Skeletal muscle cell (primary cell): ENCODE data around the gene RITA1.
A peak's percentile ranks its signal among the peaks of the same experiment; 100 is the strongest.

Experiments used
- DNase-seq: peaks from one replicate; pipeline ENCODE4 v3.0.0-alpha.2; 2010; ENCODE audit warnings: low read depth
- H3K4me3 ChIP-seq: 2 replicates; pipeline ENCODE4 v1.5.1; 2011; ENCODE audit warnings: low read depth, mild to moderate bottlenecking, control low read depth, low read length, moderate library complexity

RITA1 gene

DNA sequence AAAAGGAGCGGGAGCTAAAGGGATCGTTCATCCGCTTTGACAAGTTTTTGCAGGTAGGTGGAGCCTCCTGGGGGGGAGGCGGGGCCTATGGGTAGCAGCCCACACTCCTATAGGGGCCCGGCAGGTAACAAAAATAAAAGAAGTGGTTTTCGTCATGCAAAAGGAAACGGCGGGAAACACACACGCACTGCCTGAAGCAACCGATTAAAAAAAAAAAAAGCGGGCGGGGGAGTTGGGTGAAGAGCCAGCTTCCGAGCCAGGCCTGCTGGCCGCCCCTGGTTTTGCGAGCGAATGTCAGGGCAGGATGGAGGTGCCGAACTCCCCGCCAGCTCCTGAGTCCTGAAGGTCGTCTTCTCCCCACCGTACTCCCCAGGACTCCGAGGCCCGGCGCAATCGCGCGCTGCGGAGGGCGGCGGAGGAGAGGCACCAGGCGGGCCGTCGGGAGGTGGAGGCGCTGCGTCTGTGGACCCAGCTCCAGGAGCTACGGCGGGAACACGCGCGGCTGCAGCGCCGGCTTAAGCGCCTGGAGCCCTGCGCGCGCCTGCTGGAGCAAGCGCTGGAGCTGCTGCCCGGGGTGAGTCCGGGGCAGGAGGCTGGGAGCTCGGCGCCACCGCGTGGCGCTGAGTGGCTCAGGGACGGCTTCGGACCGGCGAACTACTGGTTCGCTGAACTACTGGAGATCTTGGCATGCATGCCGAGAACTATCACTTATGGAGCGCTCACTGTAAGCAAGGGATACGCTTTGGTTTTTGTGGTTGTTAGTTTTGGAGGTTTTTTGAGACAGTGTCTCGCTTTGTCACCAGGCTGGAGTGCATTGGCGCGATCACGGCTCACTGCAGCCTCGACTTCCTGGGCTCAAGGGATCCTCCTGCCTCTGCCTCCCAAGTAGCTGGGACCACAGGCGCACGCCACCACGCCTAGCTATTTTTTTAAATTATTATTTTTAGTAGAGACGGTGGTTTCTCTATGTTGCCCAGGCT, 32.4 kb upstream of the RITA1 start:
- peak overlapping the region; percentile 39 for H3K4me3 ChIP-seq
- DNase-seq, result no peak

DNA sequence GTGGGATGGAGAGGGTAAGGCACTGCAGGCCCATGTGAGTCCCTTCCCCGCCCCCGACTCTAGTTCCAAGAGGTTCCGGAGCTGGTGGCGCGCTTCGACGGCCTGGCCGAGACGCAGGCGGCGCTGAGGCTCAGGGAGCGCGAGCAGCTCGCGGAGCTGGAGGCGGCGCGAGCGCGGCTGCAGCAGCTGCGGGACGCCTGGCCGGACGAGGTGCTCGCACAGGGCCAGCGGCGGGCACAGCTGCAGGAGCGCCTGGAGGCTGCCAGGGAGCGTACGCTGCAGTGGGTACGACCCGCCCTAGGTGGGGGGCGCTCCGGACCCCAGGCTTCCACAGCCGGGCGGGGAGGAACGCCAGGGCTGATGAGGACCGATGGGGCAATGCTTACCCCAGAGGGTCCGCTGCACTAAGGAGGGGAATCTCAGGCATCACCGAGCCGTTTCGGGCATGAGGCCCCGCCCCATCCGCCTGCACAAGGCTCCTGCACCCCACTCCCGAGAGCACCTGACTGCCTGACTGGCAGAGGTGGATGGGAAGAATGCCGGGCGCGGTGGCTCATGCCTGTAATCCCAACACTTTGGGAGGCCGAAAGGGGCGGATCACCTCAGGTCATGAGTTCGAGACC, 31.1 kb upstream of the RITA1 start:
- peak overlapping the region; percentile 25 for H3K4me3 ChIP-seq
- DNase-seq, result no peak

DNA sequence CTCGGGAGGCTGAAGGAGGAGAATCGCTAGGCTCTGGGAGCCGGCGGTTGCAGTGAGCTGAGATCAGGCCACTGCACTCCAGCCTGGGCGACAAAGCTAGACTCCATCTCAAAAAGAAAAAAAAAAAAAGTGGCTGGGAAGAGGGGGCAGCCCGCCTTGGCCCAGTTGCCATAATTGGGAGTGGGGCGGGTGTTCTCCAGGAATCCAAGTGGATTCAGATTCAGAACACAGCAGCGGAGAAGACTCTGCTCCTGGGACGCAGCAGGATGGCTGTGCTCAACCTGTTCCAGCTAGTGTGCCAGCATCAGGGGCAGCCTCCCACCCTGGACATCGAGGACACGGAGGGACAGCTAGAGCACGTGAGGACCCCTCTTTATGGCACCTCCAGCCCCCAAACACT, 30.5 kb upstream of the RITA1 start:
- H3K4me3 ChIP-seq, result no peak overlapping the region

DNA sequence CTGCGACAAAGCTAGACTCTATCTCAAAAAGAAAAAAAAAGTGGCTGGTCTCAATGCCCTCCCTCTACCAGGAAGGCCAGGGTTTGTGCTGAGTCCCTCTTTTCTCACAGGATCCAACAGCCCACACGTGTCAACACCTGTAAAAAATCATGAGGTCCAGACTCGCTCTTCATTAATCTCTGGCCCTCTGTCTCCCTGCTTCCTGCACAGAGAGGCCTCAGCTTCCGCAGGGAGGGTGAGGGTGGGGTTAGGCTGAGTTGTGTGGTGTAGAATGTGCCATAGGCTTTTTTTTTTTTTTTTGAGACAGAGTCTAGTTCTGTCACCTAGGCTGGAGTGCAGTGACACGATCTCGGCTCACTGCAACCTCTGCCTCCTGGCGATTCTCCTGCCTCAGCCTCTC, 29.9 kb upstream of the RITA1 start:
- no peak for DNase-seq
- H3K4me3 ChIP-seq, result no peak overlapping the region

More for the DNA sequence above, 30.5 kb upstream of the RITA1 start:
- DNase-seq, result no peak

DNA sequence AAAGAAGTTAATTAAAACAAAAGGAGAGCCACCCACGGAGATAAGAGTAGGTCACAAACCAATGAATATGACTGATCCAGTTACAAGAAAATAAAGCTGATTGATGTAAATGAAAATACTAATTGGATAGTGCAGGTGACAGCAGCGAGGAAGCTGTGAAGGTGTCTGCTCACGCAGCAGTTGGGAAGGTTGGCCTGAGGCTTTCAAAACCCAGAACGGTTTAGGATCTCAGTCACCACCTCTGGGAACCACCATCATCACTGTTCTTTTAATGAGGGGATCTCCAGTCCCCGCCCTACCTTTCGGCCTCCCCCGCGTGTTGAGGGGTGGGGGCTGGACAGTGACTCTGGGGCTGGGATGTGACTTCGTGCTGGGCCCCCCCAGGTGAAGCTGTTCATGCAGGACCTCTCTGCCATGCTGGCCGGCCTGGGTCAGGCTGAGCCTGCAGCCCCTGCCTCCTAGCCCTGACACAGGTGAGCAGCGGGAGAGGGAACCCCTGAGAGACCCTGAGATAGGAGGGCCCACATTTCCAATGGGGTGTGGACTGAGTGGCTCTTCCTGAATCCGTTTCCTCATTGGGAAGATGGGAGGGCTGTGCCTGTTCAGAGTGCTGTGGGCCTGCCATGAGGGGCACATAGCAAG, 28.2 kb upstream of the RITA1 start:
- H3K4me3 ChIP-seq, result no peak overlapping the region
- DNase-seq, result no peak

DNA sequence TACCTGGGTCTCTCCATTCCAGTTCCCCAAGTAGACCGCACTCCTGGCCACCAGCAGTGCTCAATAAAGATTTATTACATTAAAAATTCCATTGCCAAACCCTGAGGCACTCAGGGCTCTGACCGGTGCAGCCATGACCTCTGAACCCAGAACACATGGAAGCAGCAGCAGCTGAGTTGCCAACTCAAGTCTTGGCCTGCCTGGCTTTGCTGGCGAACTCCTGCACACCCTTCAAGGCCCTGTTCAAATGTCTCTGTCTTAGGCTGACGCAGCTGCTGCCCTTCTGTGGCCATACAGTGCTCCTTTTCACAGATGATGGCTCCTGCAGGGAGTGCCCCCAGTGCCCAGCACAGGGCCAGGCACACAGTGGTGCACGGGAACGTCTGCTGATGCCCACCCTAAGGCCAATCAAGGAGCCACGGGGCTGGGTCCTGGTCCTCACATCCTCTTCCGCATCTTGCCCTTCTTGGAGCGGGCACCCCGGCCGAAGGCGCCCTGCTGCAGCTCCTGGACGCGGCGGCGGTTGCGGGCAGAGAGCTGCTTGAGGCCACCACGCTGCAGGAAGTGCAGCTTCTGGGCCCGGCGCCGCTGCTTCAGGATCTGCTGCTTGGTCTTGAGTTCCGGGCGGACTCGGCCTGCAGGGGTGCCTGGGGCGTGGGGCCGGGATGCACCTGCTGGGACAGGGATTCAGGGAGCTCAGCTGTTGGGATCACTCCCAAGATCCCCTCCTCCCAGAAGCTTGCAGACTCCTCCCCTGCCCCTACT, 26.9 kb upstream of the RITA1 start:
- no peak overlapping the region for H3K4me3 ChIP-seq
- DNase-seq, result no peak

DNA sequence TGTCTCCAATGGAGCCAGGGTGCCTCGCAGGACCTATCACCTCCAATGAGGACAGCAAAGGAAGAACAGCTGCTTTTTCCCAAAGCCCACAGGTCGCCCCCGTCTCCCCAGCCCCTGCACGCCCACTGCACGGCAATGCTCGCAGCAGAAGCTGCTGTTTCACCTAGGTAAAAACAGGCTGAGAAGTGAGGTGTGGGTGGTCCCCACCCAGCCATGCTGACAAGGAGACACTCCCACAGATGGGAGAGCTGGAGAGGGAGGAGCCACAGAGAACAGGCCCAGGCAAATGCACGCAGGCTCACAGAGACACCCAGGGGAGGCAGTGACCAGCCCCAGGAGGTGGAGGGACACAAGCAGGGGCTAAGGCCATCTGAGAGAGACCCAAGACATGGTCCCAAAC, 25.6 kb upstream of the RITA1 start:
- H3K4me3 ChIP-seq, result no peak overlapping the region
- DNase-seq, result no peak

DNA sequence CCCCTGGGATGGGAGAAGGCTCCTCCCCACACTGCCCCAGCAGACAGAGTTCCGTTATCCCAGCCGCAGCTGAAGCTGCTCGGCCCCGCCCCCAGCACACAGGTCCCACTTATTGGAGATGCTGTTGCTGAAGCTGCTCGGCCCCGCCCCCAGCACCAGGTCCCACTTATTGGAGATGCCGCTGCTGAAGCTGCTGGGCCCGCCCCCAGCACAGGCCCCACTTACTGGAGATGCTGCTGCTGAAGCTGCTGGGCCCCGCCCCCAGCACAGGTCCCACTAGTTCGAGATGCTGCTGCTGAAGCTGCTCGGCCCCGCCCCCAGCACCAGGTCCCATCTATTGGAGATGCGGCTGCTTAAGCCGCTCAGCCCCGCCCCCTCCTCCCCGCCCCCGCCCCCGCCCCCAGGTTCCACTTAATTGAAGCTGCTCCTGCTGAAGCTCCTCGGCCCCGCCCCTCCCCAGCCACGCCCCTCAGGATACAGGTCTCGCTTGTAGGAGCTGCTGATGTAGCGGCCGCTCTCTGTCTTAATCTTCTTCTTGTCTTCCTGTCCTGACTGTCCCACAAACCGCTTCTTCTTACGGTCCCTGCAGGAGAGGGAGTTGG, 24.0 kb upstream of the RITA1 start:
- H3K4me3 ChIP-seq, result no peak overlapping the region
- no peak for DNase-seq

DNA sequence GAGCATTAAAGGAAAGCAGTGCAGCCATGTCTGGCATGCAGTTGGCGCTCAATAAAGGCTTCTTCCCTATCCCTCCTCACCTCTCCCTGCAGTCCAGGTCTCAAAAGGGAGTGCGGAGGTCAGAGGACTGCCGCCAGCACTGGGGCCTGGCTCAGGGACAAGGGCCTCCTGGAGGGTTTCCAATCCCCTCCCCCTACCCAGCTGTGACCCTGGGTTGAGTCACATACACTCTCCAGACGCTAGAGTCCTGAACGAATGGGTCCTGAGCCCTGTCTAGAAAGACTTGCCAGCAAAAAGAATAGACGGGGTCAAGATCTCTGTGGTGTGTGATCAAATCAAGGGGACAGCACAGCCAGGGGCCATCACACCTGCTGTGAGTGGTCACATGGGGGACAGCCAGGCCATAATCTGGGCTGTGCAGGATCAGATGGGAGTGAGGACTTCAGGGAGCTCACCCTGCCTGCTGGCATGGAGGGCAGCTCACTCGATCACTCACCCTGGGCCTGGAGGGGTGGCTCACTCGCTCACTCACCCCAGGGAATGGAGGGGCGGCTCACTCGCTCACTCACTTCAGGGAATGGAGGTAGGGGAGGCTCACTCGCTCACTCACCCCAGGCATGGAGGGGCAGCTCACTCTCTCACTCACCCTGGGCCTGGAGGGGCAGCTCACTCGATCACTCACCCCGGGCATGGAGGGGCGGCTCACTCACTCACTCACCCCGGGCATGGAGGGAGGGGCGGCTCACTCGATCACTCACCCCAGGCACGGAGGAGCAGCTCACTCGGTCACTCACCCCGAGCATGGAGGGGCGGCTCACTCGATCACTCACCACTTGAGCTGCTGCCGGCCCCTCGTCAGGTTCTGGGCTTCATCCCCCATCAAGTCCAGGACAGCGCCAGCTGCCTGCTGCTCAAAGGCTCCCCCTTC, 23.2 kb upstream of the RITA1 start:
- DNase-seq, result no peak
- H3K4me3 ChIP-seq, result no peak overlapping the region

DNA sequence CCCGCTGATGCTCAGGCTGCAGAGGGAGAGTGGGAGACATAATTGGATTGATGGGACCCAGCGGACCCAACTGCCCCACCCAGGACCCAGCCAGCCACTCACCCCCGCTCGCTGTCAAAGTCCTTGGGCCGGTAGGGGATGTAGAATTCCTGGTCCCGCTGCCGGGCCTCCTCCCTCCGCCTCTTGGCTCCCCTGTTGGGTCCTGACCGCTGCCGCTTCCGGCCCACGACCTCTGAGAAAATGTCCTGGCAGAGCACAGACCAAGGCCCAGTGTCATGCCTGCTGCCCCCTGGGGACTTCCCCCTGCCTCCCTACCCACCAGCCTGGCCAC, 22.5 kb upstream of the RITA1 start:
- DNase-seq, result no peak
- H3K4me3 ChIP-seq, result no peak overlapping the region

DNA sequence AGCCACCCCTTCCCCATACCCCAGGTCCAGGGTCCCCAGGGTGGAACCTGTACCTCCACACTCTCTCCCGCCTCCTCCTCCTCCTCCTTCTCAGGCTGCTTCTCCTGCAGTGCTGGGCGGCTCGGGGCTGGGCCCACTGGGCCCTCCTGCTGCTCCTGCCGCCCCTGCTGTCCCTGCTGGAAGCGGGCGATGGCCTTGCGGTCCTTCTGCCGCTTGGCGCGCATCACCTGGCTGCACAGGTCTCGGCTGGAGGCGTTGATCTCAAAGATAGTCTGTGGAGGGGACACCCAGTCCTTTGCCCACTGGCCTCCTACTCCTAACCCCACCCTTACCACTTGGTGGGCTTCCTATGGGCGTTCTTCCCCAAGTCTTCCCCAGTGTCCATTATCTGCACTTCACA, 21.5 kb upstream of the RITA1 start:
- no peak overlapping the region for H3K4me3 ChIP-seq
- no peak for DNase-seq

DNA sequence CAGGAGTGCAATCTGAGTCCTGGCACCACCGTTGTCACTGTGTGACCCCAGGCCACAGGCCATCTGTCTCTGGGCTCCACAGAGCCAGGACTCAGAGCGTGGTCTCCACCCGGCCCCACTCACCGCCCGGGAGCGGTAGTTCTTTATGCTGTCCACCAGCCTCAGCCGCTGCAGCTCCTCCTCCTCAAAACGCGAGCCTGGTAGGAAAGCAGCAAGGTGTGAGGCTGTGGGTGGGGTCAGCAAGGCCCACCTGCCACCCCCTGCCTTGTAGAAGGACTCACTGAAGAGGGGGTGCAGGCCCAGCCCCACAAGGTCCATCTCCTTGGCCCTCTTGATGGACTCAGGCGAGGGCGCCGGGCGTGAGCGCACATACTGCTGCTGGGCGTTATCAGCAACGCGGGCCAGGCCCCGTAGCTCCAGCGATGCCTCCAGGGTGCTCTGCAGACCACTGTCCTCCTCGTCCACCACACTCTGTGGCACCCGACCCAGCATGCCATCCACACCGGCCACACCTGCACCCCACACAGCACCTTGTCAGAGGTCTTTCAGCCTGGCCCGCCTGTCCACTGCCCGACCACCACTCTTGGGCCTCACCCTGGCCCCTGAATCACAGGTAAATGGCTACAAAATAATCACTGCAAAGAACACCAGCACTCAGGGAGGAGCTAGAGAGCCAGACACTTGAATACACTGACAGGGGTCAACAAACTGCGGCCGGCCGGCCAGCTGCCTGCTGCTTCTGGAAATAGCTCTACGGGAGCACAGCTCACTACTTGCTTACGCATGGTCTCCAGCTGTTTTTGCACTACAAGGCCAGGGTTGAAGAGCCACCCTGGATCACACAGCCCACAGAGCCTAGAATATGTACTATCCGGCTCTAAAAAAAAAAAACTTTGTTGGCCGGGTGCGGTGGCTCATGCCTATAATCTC, 19.7 kb upstream of the RITA1 start:
- DNase-seq, result no peak
- H3K4me3 ChIP-seq, result no peak overlapping the region

DNA sequence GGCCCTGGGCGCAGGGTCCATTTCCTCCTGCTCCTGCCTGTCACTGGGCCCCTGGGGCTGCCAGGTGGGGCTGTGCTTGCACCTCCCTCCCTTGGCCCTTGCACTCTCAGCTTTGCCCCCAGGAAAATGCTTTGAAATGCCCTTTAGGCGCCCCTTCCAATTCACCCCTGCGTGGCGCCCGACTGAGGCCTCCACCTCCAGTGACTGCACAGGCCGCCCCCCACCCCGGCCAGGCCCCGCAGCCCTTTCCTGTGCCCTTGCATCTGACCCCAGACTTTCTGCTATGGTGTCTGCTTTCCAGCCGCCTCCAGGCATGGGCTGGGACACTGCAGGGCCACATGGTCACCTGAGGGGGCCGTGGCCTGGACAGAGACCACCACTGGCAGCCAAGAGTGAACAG, 17.7 kb upstream of the RITA1 start:
- no peak overlapping the region for H3K4me3 ChIP-seq

DNA sequence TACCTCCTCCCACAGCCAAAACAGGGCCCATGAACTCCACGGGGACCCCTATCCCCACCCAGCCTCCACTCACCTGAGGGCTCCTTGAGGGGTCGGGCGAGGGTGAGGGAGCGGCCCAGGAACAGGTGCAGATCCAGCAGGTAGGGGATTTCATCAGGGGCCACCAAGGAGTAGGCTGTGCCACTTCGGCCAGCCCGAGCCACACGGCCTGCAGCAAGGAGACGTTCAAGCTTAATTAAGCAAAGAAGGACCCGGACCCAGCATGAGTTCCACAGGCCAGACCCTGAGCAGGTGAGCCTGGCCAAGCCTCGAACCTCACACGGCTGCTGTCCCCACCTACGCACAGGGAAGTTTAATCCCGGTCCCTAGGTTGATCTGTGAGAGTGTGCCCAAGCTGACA, 15.8 kb upstream of the RITA1 start:
- no peak for DNase-seq

More for the DNA sequence above, 17.7 kb upstream of the RITA1 start:
- DNase-seq, result no peak

DNA sequence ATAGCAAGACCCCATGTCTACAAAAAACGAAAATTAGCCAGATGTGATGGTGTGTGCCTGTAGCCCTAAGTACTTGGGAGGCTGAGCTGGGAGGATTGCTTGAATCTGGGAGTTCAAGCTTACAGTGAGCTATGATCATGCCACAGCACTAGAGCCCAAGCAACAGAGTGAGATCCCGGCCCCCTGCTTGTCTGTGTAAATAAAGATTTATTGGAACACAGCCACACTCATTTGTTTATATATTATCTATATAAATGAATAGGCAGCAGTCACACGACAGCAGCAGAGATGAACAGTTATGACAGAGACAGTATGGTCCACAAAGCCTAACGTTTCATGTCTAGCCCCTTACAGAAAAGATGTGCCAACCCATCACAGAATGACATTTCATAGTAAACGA, 15.1 kb upstream of the RITA1 start:
- no peak overlapping the region for H3K4me3 ChIP-seq
- no peak for DNase-seq

More for the DNA sequence above, 15.8 kb upstream of the RITA1 start:
- no peak overlapping the region for H3K4me3 ChIP-seq

DNA sequence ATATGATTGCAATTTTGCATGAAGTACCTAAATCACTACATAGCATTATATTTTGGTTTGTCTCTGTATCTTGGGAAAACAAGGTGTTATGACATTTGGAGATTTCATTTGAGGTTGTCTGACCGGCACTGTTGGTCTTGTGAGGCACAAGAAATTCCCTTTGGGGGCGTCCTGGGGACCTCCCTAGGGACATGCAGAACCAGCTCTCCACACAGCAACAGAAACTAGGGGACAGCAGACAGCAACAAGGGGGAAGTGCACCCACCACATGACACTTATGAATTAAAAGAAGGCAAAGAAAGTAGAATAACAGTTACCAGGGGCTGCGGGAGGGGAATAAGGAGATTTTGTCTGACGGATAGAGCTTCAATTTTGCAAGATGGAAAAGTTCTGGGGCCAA, 14.6 kb upstream of the RITA1 start:
- H3K4me3 ChIP-seq, result no peak overlapping the region
- no peak for DNase-seq

DNA sequence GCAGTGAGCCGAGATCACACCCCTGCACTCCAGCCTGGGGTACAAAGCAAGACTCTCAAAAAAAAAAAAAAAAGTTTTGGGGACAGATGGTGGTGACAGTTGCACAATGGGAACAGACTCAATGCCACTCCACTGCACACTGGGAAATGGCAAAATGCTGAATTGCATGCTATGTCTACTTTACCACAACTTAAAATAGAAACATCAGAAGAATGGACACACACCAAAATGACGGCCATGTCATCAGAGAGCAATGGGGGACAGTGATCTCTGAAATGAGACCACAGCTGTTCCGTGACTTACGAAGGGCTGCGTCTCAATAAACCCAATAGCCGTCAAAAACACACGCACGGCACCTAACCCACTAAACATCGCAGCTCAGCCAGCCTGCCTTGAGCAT, 14.0 kb upstream of the RITA1 start:
- no peak for DNase-seq
- no peak overlapping the region for H3K4me3 ChIP-seq
